SU-DHL-6 (cell line): Measurements from ENCODE around the gene TXNRD2.

Source experiments
- H2AFZ ChIP-seq: fragments of 200-600 bp; sonication (generic); 2 replicates; pipeline ENCODE4 v1.6.1; 2014; ENCODE audit warnings: low read depth, mild to moderate bottlenecking, moderate library complexity, mixed read lengths, antibody characterized with exemption, low read length; ENCODE audit not compliant: severe bottlenecking
- H3F3A ChIP-seq: fragments of 200-600 bp; shearing (Covaris generic); 2 replicates; pipeline ENCODE4 v1.6.0; 2016; ENCODE audit warnings: antibody characterized with exemption, mild to moderate bottlenecking; ENCODE audit not compliant: insufficient read depth
- H3K27ac ChIP-seq: fragments of 200-600 bp; sonication (generic); 2 replicates; pipeline ENCODE4 v1.5.1; 2016; ENCODE audit warnings: low read depth, mild to moderate bottlenecking, low read length, moderate library complexity, mixed read lengths
- H3K27me3 ChIP-seq: fragments of 200-600 bp; sonication (generic), shearing (Covaris generic); 2 replicates; pipeline ENCODE4 v1.6.0; 2014; ENCODE audit warnings: mild to moderate bottlenecking, low read length
- H3K36me3 ChIP-seq: fragments of 200-600 bp; sonication (generic); 2 replicates; pipeline ENCODE4 v1.6.1; 2014; ENCODE audit warnings: mild to moderate bottlenecking, low read length, mixed read lengths
- H3K4me2 ChIP-seq: fragments of 300-600, 200-600 bp; shearing (Covaris generic), sonication (generic); 2 replicates; pipeline ENCODE4 v1.6.0; 2014; ENCODE audit warnings: low read length, low read depth, mild to moderate bottlenecking; ENCODE audit not compliant: poor library complexity, severe bottlenecking
- H3K4me3 ChIP-seq: fragments of 200-600 bp; sonication (generic); 2 replicates; pipeline ENCODE4 v1.5.1; 2014; ENCODE audit warnings: antibody characterized with exemption, low read length, mild to moderate bottlenecking, mixed read lengths; ENCODE audit not compliant: insufficient read depth, poor library complexity, severe bottlenecking
- H3K79me2 ChIP-seq: fragments of 200-600 bp; sonication (generic); 2 replicates; pipeline ENCODE4 v1.6.1; 2014; ENCODE audit warnings: mild to moderate bottlenecking, low read length, moderate library complexity; ENCODE audit not compliant: insufficient read depth
- H3K9ac ChIP-seq: fragments of 200-600 bp; sonication (generic); 2 replicates; pipeline ENCODE4 v1.7.0; 2014; ENCODE audit warnings: mild to moderate bottlenecking, low read length
- H3K9me2 ChIP-seq: fragments of 200-600 bp; sonication (generic); replicated peaks from 2 replicates; pipeline ENCODE4 v1.6.1; 2014; ENCODE audit warnings: low read length; ENCODE audit not compliant: insufficient read depth
- H3K9me3 ChIP-seq: fragments of 200-600 bp; sonication (generic); 2 replicates; pipeline ENCODE4 v1.6.1; 2014; ENCODE audit warnings: low read length, mixed read lengths; ENCODE audit not compliant: insufficient read depth
- H4K20me1 ChIP-seq: fragments of 200-600 bp; sonication (generic); 2 replicates; pipeline ENCODE4 v1.6.1; 2014; ENCODE audit warnings: low read depth, mild to moderate bottlenecking, antibody characterized with exemption, low read length, moderate library complexity, mixed read lengths
- EZH2phosphoT487 ChIP-seq: fragments of 200-600 bp; sonication (generic), shearing (Covaris generic); conservative IDR thresholded peaks from 2 replicates; pipeline ENCODE4 v1.6.1; 2018; ENCODE audit warnings: mild to moderate bottlenecking, antibody characterized with exemption, low read length, moderate library complexity, mixed read lengths
- TF ChIP-seq, protein P1 (sequence below): fragments of 200-600 bp; sonication (generic); IDR thresholded peaks from one replicate; pipeline ENCODE4 v1.5.1; 2017; ENCODE audit warnings: antibody characterized with exemption, mild to moderate bottlenecking, low read length, moderate library complexity; ENCODE audit not compliant: insufficient read depth, poor library complexity, severe bottlenecking

Gene TXNRD2

DNA sequence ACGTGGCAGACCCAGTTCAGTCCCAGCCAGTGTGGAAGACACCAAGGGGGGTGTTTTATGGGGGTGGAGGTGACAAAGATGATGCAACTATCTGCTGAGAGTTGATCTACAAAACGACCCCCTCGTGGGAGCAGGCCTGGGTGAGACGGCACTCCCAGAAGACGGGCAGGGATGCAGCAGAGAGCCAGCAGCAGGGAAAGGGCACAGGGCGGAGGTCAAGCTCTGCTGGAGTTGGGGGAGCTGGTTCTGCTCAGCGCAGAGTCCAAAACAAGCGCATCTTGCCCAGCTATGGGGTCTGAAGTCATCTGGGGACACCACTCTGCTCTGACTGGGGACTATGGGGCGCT is 90.9 kb downstream of the TXNRD2 start:
- Histone ChIP-seq H3K79me2 (peaks cover 29% of the 10 kb centered on the region), H3F3A (no peaks in the 10 kb centered on the region), H3K27ac (no peak overlapping the region), H2AFZ (no peak overlapping the region), H3K27me3 (no peaks in the 10 kb centered on the region), H3K4me2 (no peak overlapping the region), H3K9me2 (no peaks in the 10 kb centered on the region), H3K4me3 (no peak overlapping the region), H4K20me1 (no peaks in the 10 kb centered on the region), H3K36me3 (no peaks in the 10 kb centered on the region), H3K9ac (no peak overlapping the region), H3K9me3 (no peaks in the 10 kb centered on the region)
- no peak for TF ChIP-seq EZH2phosphoT487
- TF ChIP-seq, protein P1, sequence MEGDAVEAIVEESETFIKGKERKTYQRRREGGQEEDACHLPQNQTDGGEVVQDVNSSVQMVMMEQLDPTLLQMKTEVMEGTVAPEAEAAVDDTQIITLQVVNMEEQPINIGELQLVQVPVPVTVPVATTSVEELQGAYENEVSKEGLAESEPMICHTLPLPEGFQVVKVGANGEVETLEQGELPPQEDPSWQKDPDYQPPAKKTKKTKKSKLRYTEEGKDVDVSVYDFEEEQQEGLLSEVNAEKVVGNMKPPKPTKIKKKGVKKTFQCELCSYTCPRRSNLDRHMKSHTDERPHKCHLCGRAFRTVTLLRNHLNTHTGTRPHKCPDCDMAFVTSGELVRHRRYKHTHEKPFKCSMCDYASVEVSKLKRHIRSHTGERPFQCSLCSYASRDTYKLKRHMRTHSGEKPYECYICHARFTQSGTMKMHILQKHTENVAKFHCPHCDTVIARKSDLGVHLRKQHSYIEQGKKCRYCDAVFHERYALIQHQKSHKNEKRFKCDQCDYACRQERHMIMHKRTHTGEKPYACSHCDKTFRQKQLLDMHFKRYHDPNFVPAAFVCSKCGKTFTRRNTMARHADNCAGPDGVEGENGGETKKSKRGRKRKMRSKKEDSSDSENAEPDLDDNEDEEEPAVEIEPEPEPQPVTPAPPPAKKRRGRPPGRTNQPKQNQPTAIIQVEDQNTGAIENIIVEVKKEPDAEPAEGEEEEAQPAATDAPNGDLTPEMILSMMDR: no peak

DNA sequence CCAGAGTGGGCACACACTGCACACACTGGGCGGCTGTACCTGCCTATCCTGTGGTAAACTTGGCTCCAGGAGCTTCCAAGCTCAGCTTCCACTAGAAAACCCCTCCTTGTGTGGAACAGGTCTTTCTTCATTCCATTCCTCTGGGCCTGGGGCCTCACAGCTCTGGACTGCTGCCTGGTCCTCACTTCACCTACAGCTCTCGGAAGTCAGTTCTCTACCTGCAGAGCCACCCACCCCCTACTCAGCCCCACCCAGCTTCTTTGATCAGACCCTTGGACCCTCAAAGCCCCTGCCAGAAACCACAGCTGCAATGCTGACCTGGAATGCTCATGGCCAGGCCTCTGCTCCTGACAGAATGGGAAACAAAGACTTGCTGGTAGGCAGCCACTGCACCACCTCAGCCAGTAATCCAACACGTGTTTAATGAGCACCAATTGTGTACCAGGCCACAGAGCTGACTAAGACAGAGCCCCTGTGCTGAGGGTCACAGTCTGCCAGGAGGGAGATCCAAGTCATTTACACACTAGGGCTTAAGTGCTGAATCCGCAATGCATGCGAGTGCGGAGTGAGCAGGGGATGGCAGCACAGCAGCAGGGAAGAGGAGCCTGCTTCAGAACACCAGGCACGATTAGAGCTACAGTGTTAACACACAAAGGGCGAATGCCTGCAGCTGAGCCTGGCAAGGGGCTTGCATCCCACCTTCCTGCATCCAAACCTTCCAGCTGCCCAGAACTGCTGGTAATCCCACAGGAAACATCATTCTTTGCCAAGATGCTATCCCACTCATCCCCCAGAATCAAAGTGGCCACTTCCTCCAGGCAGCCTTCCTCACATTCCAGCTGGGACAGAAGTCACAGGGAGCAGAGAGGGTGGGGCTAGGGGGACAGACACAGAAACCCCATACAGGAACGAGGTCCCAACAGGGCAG is 91.5 kb downstream of the TXNRD2 start:
- H2AFZ ChIP-seq: no peak overlapping the region
- no peak overlapping the region for H3K9ac ChIP-seq
- H3K27ac ChIP-seq: no peak overlapping the region
- no peaks in the 10 kb centered on the region for H3K36me3 ChIP-seq
- no peak for TF ChIP-seq EZH2phosphoT487
- TF ChIP-seq, protein P1: no peak
- no peak overlapping the region for H3K4me3 ChIP-seq
- no peaks in the 10 kb centered on the region for H4K20me1 ChIP-seq
- H3K4me2 ChIP-seq: no peak overlapping the region
- no peaks in the 10 kb centered on the region for H3F3A ChIP-seq
- H3K9me3 ChIP-seq: no peaks in the 10 kb centered on the region
- H3K27me3 ChIP-seq: no peaks in the 10 kb centered on the region
- H3K79me2 ChIP-seq: peaks cover 22% of the 10 kb centered on the region
- no peaks in the 10 kb centered on the region for H3K9me2 ChIP-seq

DNA sequence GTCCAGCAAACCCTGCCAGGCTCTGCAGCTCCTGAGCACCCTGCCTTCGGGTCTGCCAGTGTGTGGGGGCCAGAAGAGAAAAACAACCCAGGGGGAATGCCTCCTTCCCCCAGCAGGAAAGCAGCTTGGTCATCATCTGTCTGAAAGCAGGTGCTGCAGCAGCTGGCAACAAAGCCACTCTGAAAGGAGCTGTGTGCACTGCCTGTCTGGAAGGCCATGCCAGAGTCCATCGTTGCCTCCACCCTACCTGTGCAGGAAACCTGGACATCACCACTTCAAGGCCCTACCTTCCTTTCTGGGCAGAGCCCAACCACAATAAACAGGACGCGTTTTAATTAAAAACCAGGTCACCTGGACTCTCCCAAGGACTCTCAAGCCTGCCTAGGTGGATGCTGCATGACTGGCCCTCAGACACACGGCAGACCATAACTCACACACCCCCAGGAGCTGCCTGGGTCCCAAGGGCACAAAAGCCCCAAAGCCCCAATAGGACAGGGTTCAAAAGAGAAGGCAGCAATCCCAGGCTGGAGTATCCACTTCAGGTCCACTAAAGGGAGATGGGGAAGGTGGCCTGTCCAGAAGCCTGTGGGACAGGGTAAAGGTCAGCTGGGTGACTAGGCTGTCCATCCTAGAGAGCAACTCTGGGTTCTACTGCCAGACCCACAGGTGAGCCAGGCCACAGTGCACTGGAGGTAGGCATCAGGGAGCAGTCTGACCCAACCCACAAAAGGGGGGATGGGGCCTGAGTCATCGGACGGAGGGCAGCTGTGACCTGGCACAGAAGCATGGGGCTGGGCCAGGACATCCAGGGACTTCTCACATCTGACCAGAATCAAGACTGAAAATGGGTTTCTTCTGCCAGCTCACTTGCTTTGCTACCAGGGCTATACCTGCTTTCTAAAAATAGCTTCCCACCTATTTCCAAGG is 93.1 kb downstream of the TXNRD2 start:
- Histone ChIP-seq H2AFZ (no peak overlapping the region), H3K9me3 (no peaks in the 10 kb centered on the region), H3K27ac (no peak overlapping the region), H3K9ac (no peak overlapping the region), H3K79me2 (peaks cover 11% of the 10 kb centered on the region), H4K20me1 (no peaks in the 10 kb centered on the region), H3K27me3 (no peaks in the 10 kb centered on the region), H3K9me2 (no peaks in the 10 kb centered on the region), H3K36me3 (no peaks in the 10 kb centered on the region), H3F3A (no peaks in the 10 kb centered on the region), H3K4me2 (no peak overlapping the region), H3K4me3 (no peak overlapping the region)
- TF ChIP-seq, protein P1: no peak
- TF ChIP-seq EZH2phosphoT487: no peak
